Neural progenitor cell (in vitro differentiated cells): ENCODE data around the gene SPATA3. TPM values are rescaled to one million over a fixed set of nuclear protein-coding genes. Genes with fewer than 3 reads are reported as not detected.
A peak's percentile ranks its signal among the peaks of the same experiment; 100 is the strongest.
"Not testable (repeated sequence)": the region's sequence is repeated elsewhere in the genome, so short reads cannot be mapped to it uniquely, and the experiment has no call there.

Experiments used
- DNase-seq: peaks from one replicate; pipeline ENCODE4 v3.0.0-alpha.2; 2016; ENCODE audit warnings: low spot score
- H2AFZ ChIP-seq: fragments of 200-600 bp; sonication (generic); replicated peaks from 2 replicates; pipeline ENCODE4 v1.6.1; 2016; ENCODE audit warnings: antibody characterized with exemption
- H3F3A ChIP-seq: fragments of 200-600 bp; sonication (generic); 2 replicates; pipeline ENCODE4 v1.6.1; 2016; ENCODE audit warnings: antibody characterized with exemption, low read depth
- H3K27ac ChIP-seq: fragments of 200-600 bp; sonication (generic); 2 replicates; pipeline ENCODE4 v1.5.1; 2016; ENCODE audit warnings: mild to moderate bottlenecking
- H3K27me3 ChIP-seq: fragments of 200-600 bp; sonication (generic); 2 replicates; pipeline ENCODE4 v1.6.1; 2016; ENCODE audit warnings: mild to moderate bottlenecking, moderate library complexity
- H3K36me3 ChIP-seq: fragments of 200-600 bp; sonication (generic); 2 replicates; pipeline ENCODE4 v1.5.1; 2016
- H3K4me1 ChIP-seq: fragments of 200-600 bp; sonication (generic); 2 replicates; pipeline ENCODE4 v1.6.1; 2016; ENCODE audit warnings: mixed run types
- H3K4me2 ChIP-seq: fragments of 200-600 bp; sonication (generic); 2 replicates; pipeline ENCODE4 v1.6.1; 2016
- H3K4me3 ChIP-seq: fragments of 200-600 bp; sonication (generic); 2 replicates; pipeline ENCODE4 v1.5.1; 2016
- H3K79me2 ChIP-seq: fragments of 200-600 bp; sonication (generic); 2 replicates; pipeline ENCODE4 v1.6.1; 2016; ENCODE audit warnings: low read depth
- H3K9ac ChIP-seq: fragments of 200-600 bp; sonication (generic); 2 replicates; pipeline ENCODE4 v1.6.1; 2016
- H3K9me3 ChIP-seq: fragments of 200-600 bp; sonication (generic); 2 replicates; pipeline ENCODE4 v1.5.1; 2016; ENCODE audit warnings: low read depth
- H4K20me1 ChIP-seq: fragments of 200-600 bp; sonication (generic); 2 replicates; pipeline ENCODE4 v1.6.1; 2016; ENCODE audit warnings: low read depth
- H3K27ac Mint-ChIP-seq: 3 replicates; pipeline ENCODE4 v1.8.0; 2021; ENCODE audit warnings: mixed read lengths
- H3K27me3 Mint-ChIP-seq: 2 replicates; pipeline ENCODE4 v1.8.0; 2022; ENCODE audit warnings: low read depth, mild to moderate bottlenecking, inconsistent platforms, moderate library complexity, mixed read lengths; ENCODE audit not compliant: insufficient read depth
- H3K36me3 Mint-ChIP-seq: 3 replicates; pipeline ENCODE4 v1.8.0; 2021; ENCODE audit warnings: mixed read lengths
- H3K4me1 Mint-ChIP-seq: 3 replicates; pipeline ENCODE4 v1.8.0; 2021; ENCODE audit warnings: mixed read lengths
- H3K4me3 Mint-ChIP-seq: 3 replicates; pipeline ENCODE4 v1.8.0; 2021; ENCODE audit warnings: mild to moderate bottlenecking, moderate library complexity, mixed read lengths
- H3K9me3 Mint-ChIP-seq: 3 replicates; pipeline ENCODE4 v1.8.0; 2020; ENCODE audit warnings: mixed read lengths
- EZH2 ChIP-seq: fragments of 200-600 bp; sonication (generic); IDR thresholded peaks from 2 replicates; pipeline ENCODE4 v1.6.1; 2017; ENCODE audit warnings: antibody characterized with exemption, mild to moderate bottlenecking, moderate library complexity
- EZH2phosphoT487 ChIP-seq: fragments of 200-600 bp; sonication (generic); IDR thresholded peaks from 2 replicates; pipeline ENCODE4 v1.6.1; 2017; ENCODE audit warnings: antibody characterized with exemption
- total RNA-seq: library from RNA; depleted of rRNA; stranded (reverse); fragments of >200 nt; gene quantifications from 2 replicates; pipeline ENCODE4 v1.2.3, GENCODE V29; 2015; ENCODE audit warnings: low replicate concordance
- TF ChIP-seq, protein P1 (sequence below): fragments of 200-600 bp; sonication (generic); IDR thresholded peaks from 2 replicates; pipeline ENCODE4 v1.5.1; 2017; ENCODE audit warnings: antibody characterized with exemption, mild to moderate bottlenecking

SPATA3 gene
- total RNA-seq, 1 donor from 2014 or later, result not detected

DNA sequence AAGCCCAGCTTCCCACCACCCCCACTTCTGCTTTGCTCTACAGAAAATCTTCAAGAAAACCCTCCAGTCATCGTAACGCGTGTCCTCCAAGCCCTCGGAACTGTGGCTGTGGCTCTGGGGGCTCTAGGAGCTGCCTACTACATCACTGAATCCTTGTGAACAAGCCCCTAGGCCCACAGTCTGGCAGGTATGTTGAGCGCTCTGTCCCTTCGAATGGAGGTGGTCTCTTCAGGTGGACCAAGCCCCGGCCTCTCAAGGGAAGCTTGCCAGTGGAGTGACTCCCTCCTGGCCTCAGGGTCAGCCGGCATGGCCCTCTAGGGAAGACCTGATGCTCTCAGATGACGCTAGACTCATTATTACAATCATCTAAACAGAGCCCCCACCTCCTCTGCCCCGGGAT lies 6.7 kb downstream of the SPATA3 start:
- H3F3A ChIP-seq, result no peaks in the 10 kb centered on the region
- peaks cover 23% of the 10 kb centered on the region for H3K27me3 ChIP-seq
- TF ChIP-seq EZH2 (no peak), EZH2phosphoT487 (no peak)
- TF ChIP-seq, protein P1, sequence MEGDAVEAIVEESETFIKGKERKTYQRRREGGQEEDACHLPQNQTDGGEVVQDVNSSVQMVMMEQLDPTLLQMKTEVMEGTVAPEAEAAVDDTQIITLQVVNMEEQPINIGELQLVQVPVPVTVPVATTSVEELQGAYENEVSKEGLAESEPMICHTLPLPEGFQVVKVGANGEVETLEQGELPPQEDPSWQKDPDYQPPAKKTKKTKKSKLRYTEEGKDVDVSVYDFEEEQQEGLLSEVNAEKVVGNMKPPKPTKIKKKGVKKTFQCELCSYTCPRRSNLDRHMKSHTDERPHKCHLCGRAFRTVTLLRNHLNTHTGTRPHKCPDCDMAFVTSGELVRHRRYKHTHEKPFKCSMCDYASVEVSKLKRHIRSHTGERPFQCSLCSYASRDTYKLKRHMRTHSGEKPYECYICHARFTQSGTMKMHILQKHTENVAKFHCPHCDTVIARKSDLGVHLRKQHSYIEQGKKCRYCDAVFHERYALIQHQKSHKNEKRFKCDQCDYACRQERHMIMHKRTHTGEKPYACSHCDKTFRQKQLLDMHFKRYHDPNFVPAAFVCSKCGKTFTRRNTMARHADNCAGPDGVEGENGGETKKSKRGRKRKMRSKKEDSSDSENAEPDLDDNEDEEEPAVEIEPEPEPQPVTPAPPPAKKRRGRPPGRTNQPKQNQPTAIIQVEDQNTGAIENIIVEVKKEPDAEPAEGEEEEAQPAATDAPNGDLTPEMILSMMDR, result no peak
- Mint-ChIP-seq H3K4me3 (no peak overlapping the region), H3K27me3 (peaks cover 24% of the 10 kb centered on the region), H3K4me1 (peaks cover 14% of the 10 kb centered on the region), H3K36me3 (peaks cover 8% of the 10 kb centered on the region), H3K27ac (no peak overlapping the region), H3K9me3 (peaks cover 19% of the 10 kb centered on the region)
- no peak for DNase-seq
- no peak overlapping the region for H2AFZ ChIP-seq
- no peaks in the 10 kb centered on the region for H3K9me3 ChIP-seq
- peaks cover 3% of the 10 kb centered on the region for H3K4me1 ChIP-seq
- H3K36me3 ChIP-seq, result no peaks in the 10 kb centered on the region
- no peak overlapping the region for H3K27ac ChIP-seq
- no peak overlapping the region for H3K9ac ChIP-seq
- no peak overlapping the region for H3K4me3 ChIP-seq
- no peaks in the 10 kb centered on the region for H3K79me2 ChIP-seq
- no peak overlapping the region for H3K4me2 ChIP-seq
- no peaks in the 10 kb centered on the region for H4K20me1 ChIP-seq

DNA sequence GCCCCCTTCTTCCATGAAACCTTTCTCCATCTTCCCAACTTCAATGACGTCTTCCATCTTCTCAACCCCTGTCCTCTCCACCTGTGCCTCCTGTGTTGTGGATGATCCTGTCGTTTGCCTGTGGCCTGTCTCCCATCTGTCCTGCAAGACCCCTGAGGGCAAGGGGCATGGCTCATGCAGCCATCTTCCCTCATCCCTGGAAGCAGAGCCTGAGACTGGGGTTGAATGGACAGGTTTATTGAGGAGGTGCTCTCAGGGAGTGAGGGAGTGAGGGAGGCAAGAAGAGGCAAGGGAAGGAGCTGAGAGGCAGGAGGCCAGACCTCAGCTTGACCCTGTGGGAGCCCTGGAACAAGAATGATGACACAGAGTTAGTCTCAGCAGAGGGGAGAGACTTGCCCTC lies 7.3 kb downstream of the SPATA3 start:
- TF ChIP-seq, protein P1, result no peak
- TF ChIP-seq EZH2phosphoT487, result no peak
- no peak for TF ChIP-seq EZH2
- no peak for DNase-seq
- H3K4me3 ChIP-seq, result no peak overlapping the region
- Mint-ChIP-seq H3K27me3 (peaks cover 24% of the 10 kb centered on the region), H3K4me1 (peaks cover 20% of the 10 kb centered on the region), H3K4me3 (peak overlapping the region; percentile 52), H3K36me3 (peaks cover 8% of the 10 kb centered on the region), H3K27ac (peak overlapping the region; percentile 61), H3K9me3 (peaks cover 19% of the 10 kb centered on the region)
- no peak overlapping the region for H3K4me2 ChIP-seq
- H2AFZ ChIP-seq, result no peak overlapping the region
- no peaks in the 10 kb centered on the region for H4K20me1 ChIP-seq
- H3K27ac ChIP-seq, result no peak overlapping the region
- H3K36me3 ChIP-seq, result no peaks in the 10 kb centered on the region
- peaks cover 23% of the 10 kb centered on the region for H3K27me3 ChIP-seq
- H3K4me1 ChIP-seq, result peaks cover 3% of the 10 kb centered on the region
- no peaks in the 10 kb centered on the region for H3F3A ChIP-seq
- no peaks in the 10 kb centered on the region for H3K79me2 ChIP-seq
- no peaks in the 10 kb centered on the region for H3K9me3 ChIP-seq
- H3K9ac ChIP-seq, result no peak overlapping the region

DNA sequence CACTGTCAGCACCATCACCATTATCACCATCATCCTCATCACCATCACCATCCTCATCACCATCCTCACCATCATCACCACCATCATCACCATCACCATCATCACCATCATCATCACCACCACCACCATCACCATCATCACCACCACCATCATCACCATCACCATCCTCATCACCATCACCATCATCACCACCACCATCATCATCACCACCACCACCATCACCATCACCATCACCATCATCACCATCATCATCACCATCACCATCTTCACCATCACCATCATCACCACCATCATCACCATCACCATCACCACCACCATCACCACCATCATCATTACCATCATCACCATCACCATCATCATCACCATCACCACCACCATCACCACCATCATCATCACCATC lies 9.0 kb downstream of the SPATA3 start:
- not testable (repeated sequence) for H3K4me1 ChIP-seq, H3K4me2 ChIP-seq, H2AFZ ChIP-seq, H4K20me1 ChIP-seq, H3K36me3 Mint-ChIP-seq, H3K9me3 ChIP-seq, DNase-seq, H3K27ac ChIP-seq, H3K36me3 ChIP-seq, H3K9ac ChIP-seq, H3K27ac Mint-ChIP-seq, H3F3A ChIP-seq, H3K79me2 ChIP-seq, H3K4me3 ChIP-seq
- peaks cover 24% of the 10 kb centered on the region for H3K27me3 Mint-ChIP-seq
- peak overlapping the region; percentile 60 for H3K4me3 Mint-ChIP-seq
- peaks cover 19% of the 10 kb centered on the region for H3K9me3 Mint-ChIP-seq
- H3K4me1 Mint-ChIP-seq, result peaks cover 29% of the 10 kb centered on the region
- H3K27me3 ChIP-seq, result peaks cover 16% of the 10 kb centered on the region

DNA sequence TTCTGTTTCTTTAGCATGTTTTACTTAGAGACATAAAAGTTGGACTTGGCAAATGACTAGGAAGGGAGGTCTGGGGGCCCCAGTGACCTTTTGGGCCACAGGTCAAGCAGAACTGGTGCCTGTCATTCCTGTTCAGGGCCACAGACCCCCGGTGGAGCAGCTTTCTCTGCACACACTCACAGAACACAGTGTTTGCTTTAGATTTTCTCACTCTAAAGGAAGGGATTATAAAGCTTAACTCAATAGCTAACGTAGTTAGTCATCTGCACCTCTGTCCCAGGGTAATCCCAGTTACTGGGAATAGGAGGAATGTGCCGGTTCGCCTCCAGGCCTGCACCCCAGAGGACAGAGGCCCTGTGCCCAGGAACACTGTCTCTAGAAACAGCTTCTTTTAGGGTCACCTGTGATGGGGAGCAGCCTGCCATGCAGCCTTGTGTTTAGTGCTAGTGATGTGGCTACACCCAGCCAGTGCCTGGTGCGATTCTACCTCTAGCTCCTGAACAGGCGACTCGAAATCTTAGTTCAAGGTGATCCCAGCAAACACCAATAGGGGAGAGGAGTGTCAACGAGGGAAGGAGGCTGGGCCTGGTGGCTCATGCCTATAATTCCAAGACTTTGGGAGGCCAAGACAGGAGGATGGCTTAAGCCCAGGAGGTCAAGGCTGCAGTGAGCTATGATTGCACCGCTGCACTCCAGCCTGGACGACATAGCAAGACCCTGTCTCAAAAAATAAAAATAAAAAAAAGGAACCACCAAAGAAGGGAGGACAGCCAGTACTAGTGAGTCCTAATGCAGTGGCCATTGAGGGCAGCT lies 11.6 kb downstream of the SPATA3 start:
- Mint-ChIP-seq H3K27ac (peak overlapping the region; percentile 91), H3K4me1 (peaks cover 35% of the 10 kb centered on the region), H3K36me3 (peaks cover 8% of the 10 kb centered on the region), H3K27me3 (peaks cover 20% of the 10 kb centered on the region), H3K9me3 (peaks cover 17% of the 10 kb centered on the region), H3K4me3 (peak overlapping the region; percentile 60)
- Histone ChIP-seq H3K27me3 (no peaks in the 10 kb centered on the region), H3K27ac (no peak overlapping the region), H3F3A (no peaks in the 10 kb centered on the region), H3K4me2 (no peak overlapping the region), H4K20me1 (no peaks in the 10 kb centered on the region), H2AFZ (no peak overlapping the region), H3K9ac (no peak overlapping the region), H3K9me3 (no peaks in the 10 kb centered on the region), H3K79me2 (no peaks in the 10 kb centered on the region), H3K36me3 (no peaks in the 10 kb centered on the region), H3K4me1 (peaks cover 3% of the 10 kb centered on the region), H3K4me3 (no peak overlapping the region)
- peak; percentile 46 for DNase-seq
- TF ChIP-seq EZH2 (no peak), EZH2phosphoT487 (no peak)
- TF ChIP-seq, protein P1, result no peak
